Fibroblast of lung (primary cell): ENCODE measurements around the gene GLCCI1. TPM values are rescaled to one million over a fixed set of nuclear protein-coding genes. Genes with fewer than 3 reads are reported as not detected.

ENCODE experiments used
- DNase-seq, 2 donors: peaks; one replicate each; pipeline versions ENCODE4 v3.0.0 to v3.0.0-alpha.2; 2010; ENCODE audit warnings: low read depth in 2 of 2
- H2AFZ ChIP-seq: 2 replicates; pipeline ENCODE4 v1.5.1; 2012; ENCODE audit warnings: low read length, control low read depth, inconsistent platforms
- H3K27ac ChIP-seq: 2 replicates; pipeline ENCODE4 v1.5.1; 2011; ENCODE audit warnings: low read length, control low read depth; ENCODE audit not compliant: insufficient read depth
- H3K27me3 ChIP-seq: 2 replicates; pipeline ENCODE4 v1.5.1; 2011; ENCODE audit warnings: mild to moderate bottlenecking, low read length; ENCODE audit not compliant: control insufficient read depth, insufficient read depth
- H3K36me3 ChIP-seq: 2 replicates; pipeline ENCODE4 v1.5.1; 2011; ENCODE audit warnings: low read length; ENCODE audit not compliant: control insufficient read depth, insufficient read depth
- H3K4me1 ChIP-seq: 2 replicates; pipeline ENCODE4 v1.5.1; 2011; ENCODE audit warnings: low read length; ENCODE audit not compliant: control insufficient read depth, insufficient read depth; ENCODE audit errors: extremely low read depth
- H3K4me2 ChIP-seq: 2 replicates; pipeline ENCODE4 v1.5.1; 2011; ENCODE audit warnings: low read length, control low read depth; ENCODE audit not compliant: insufficient read depth; ENCODE audit errors: extremely low read depth
- H3K4me3 ChIP-seq, 4 experiments: fragments of 200-600 bp in 1 of 4; sonication (generic) in 1 of 4; replicated peaks in 1 of 4; 2 replicates each; pipeline ENCODE4 v1.5.1; 2011 to 2016; ENCODE audit warnings: low read length in 4 of 4, low read depth in 3 of 4, mild to moderate bottlenecking in 3 of 4, control low read depth in 2 of 4, inconsistent platforms in 1 of 4, mixed read lengths in 1 of 4; ENCODE audit not compliant: insufficient read depth in 1 of 4; ENCODE audit errors: control extremely low read depth in 1 of 4
- H3K79me2 ChIP-seq: 2 replicates; pipeline ENCODE4 v1.5.1; 2012; ENCODE audit warnings: mild to moderate bottlenecking, low read length, inconsistent platforms; ENCODE audit not compliant: control insufficient read depth, insufficient read depth
- H3K9ac ChIP-seq: 2 replicates; pipeline ENCODE4 v1.5.1; 2011; ENCODE audit warnings: mild to moderate bottlenecking, low read length, control low read depth; ENCODE audit not compliant: insufficient read depth
- H3K9me3 ChIP-seq: 2 replicates; pipeline ENCODE4 v1.5.1; 2012; ENCODE audit warnings: low read depth, low read length; ENCODE audit not compliant: control insufficient read depth, insufficient read depth
- H4K20me1 ChIP-seq: 2 replicates; pipeline ENCODE4 v1.5.1; 2011; ENCODE audit warnings: low read length; ENCODE audit not compliant: control insufficient read depth, insufficient read depth; ENCODE audit errors: extremely low read depth
- CTCF ChIP-seq, 2 donors: IDR thresholded peaks in 1 of 2; conservative IDR thresholded peaks in 1 of 2; 1 replicate in 1 of 2; 2 replicates in 1 of 2; pipeline ENCODE4 v1.5.1; 2011 to 2012; ENCODE audit warnings: low read length in 2 of 2, control low read depth in 1 of 2, inconsistent platforms in 1 of 2, low read depth in 1 of 2, mild to moderate bottlenecking in 1 of 2
- EZH2 ChIP-seq: IDR thresholded peaks from 2 replicates; pipeline ENCODE4 v1.5.1; 2012; ENCODE audit warnings: low read length, control low read depth, mild to moderate bottlenecking; ENCODE audit errors: missing control alignments
- polyA minus RNA-seq: library from RNA; depleted of rRNA, polyadenylated mRNA; stranded (reverse); fragments of >200 nt; gene quantifications from 2 replicates; pipeline ENCODE4 v1.2.3, GENCODE V29; 2011; ENCODE audit warnings: low replicate concordance
- polyA plus RNA-seq, 2 donors: library from polyadenylated mRNA; depleted of rRNA in 1 of 2; stranded (reverse) in 1 of 2; unstranded in 1 of 2; fragments of >200 nt; gene quantifications; 2 replicates each; pipeline ENCODE4 v1.2.1, GENCODE V29; 2011 to 2012; ENCODE audit warnings: missing spikeins in 1 of 2
- total RNA-seq: library from RNA; depleted of rRNA; stranded (reverse); fragments of >200 nt; gene quantifications from 2 replicates; pipeline ENCODE4 v1.2.1, GENCODE V29; 2014

GLCCI1 gene
- total RNA-seq (6.7 and 8.3 TPM in 2 replicates), polyA plus RNA-seq (4.4 and 6.1 TPM in 2 replicates), polyA minus RNA-seq (3.6 and 5.0 TPM in 2 replicates)
- 2.8 and 3.6 TPM in 2 replicates for polyA plus RNA-seq (2012)

- H3K79me2 ChIP-seq = peaks cover 4% of the 10 kb centered on the region
These were observed at the start of gene GLCCI1 for GRCh38 chr7:7968544-7969305. TSS of gene GLCCI1 (plus strand) at chr7:7968796. CDS start at chr7:7969351, 555 bp downstream.

GRCh38 chr7:7919449-7919945, 49.1 kb upstream of the GLCCI1 start:
- Histone ChIP-seq H3K36me3 (no peaks in the 10 kb centered on the region), H3K9me3 (no peaks in the 10 kb centered on the region), H3K4me1 (no peaks in the 10 kb centered on the region), H3K4me3 (no peak overlapping the region), H3K79me2 (no peaks in the 10 kb centered on the region), H3K9ac (no peak overlapping the region), H3K27ac (no peak overlapping the region), H3K4me2 (no peak overlapping the region), H2AFZ (no peak overlapping the region), H4K20me1 (no peaks in the 10 kb centered on the region), H3K27me3 (no peaks in the 10 kb centered on the region)
- DNase-seq = no peak
- no peak for TF ChIP-seq CTCF (conservative IDR thresholded peaks at IDR 0.05 in 1 of 2, IDR thresholded peaks at IDR 0.05 in 1 of 2; ENCODE audit: low read depth in 1 of 2, low read length in 2 of 2)
- TF ChIP-seq EZH2 = no peak

More at GRCh38 chr7:7968544-7969305, at the start of gene GLCCI1:
- no peak for TF ChIP-seq EZH2
- TF ChIP-seq CTCF (conservative IDR thresholded peaks at IDR 0.05 in 1 of 2, IDR thresholded peaks at IDR 0.05 in 1 of 2; ENCODE audit: low read depth in 1 of 2, low read length in 2 of 2) = no peak
- H3K4me3 ChIP-seq = peak within 1 kb of the TSS; percentile 72 to 86 (median 78)
- H3K27ac ChIP-seq = peak within 1 kb of the TSS; percentile 72
- H3K4me1 ChIP-seq = no peaks in the 10 kb centered on the region
- no peaks in the 10 kb centered on the region for H3K9me3 ChIP-seq
- peak within 1 kb of the TSS; percentile 92 for H2AFZ ChIP-seq
- H3K36me3 ChIP-seq = no peaks in the 10 kb centered on the region
- H4K20me1 ChIP-seq = no peaks in the 10 kb centered on the region
- H3K27me3 ChIP-seq = no peaks in the 10 kb centered on the region
- DNase-seq = peak; percentile 96
- peak within 1 kb of the TSS; percentile 71 for H3K9ac ChIP-seq
- H3K4me2 ChIP-seq = peak within 1 kb of the TSS; percentile 76

- Histone ChIP-seq H3K79me2 (no peaks in the 10 kb centered on the region), H2AFZ (no peak overlapping the region), H4K20me1 (no peaks in the 10 kb centered on the region), H3K4me1 (no peaks in the 10 kb centered on the region), H3K36me3 (no peaks in the 10 kb centered on the region), H3K27me3 (no peaks in the 10 kb centered on the region), H3K4me3 (no peak overlapping the region), H3K4me2 (no peak overlapping the region), H3K27ac (no peak overlapping the region), H3K9me3 (no peaks in the 10 kb centered on the region), H3K9ac (no peak overlapping the region)
- no peak for TF ChIP-seq CTCF (conservative IDR thresholded peaks at IDR 0.05 in 1 of 2, IDR thresholded peaks at IDR 0.05 in 1 of 2; ENCODE audit: low read depth in 1 of 2, low read length in 2 of 2)
- TF ChIP-seq EZH2 = no peak
- no peak for DNase-seq
These were observed 48.5 kb upstream of the GLCCI1 start for GRCh38 chr7:7920056-7920455.
